ENCODE measurements around the gene SLC7A8. TPM values are rescaled to one million over a fixed set of nuclear protein-coding genes. Genes with fewer than 3 reads are reported as not detected.

Gene SLC7A8
- total RNA-seq, 1 donor from 2014 or later: 2.3 TPM

DNA sequence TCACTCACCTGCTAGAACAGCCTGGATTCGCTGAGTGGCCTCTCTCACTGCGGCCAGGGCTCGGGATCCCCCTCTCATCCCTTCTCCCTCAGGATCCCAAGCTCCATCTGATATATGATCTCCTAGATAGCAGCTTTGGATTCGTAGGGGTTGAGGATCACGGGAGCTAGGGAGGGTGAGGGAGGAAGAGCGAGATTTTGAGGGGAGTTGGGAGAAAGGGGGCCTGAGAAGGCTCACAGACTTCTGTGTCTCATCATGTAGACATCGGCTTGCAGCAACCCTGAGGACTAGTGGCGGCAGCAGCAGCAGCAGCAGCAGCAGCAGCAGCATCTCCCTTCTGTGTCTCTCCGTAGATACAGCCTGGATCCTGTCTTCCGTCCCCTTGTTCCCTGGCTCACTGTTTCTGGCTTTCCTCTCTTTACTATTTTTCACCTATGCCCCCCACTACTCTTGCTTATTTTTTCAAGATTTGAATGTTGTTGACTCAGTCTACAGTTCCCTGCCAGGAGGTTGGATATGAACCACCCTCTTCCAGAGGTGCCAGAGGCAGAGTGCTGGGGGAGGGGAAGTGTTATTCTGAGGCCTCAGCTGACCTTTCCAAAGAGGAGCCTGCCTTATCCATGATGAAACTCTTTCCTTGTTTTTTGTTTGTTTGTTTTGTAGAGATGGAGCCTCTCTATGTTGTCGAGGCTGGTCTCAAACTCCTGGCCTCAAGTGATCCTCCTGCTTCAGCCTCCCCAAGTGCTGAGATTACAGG, 78.7 kb downstream of the SLC7A8 start, which contains the start of gene CIROP:
CIROP (minus strand) TSS at position 399 of the 757 bp plus-strand sequence; CDS start at position 330, 69 bp downstream.
- no peaks in the 10 kb centered on the region for H3K27me3 ChIP-seq (ENCODE audit: control insufficient read depth, insufficient read depth, low read length)
- H3K4me3 ChIP-seq (ENCODE audit: low read depth, low read length): no peak within 1 kb of the TSS
- DNase-seq (ENCODE audit: low read depth): no peak
- no peaks in the 10 kb centered on the region for H3K36me3 ChIP-seq (ENCODE audit: control insufficient read depth, insufficient read depth, low read length)
- TF ChIP-seq, protein P1, sequence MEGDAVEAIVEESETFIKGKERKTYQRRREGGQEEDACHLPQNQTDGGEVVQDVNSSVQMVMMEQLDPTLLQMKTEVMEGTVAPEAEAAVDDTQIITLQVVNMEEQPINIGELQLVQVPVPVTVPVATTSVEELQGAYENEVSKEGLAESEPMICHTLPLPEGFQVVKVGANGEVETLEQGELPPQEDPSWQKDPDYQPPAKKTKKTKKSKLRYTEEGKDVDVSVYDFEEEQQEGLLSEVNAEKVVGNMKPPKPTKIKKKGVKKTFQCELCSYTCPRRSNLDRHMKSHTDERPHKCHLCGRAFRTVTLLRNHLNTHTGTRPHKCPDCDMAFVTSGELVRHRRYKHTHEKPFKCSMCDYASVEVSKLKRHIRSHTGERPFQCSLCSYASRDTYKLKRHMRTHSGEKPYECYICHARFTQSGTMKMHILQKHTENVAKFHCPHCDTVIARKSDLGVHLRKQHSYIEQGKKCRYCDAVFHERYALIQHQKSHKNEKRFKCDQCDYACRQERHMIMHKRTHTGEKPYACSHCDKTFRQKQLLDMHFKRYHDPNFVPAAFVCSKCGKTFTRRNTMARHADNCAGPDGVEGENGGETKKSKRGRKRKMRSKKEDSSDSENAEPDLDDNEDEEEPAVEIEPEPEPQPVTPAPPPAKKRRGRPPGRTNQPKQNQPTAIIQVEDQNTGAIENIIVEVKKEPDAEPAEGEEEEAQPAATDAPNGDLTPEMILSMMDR (IDR thresholded peaks at IDR 0.05; ENCODE audit: insufficient read depth, low read length, poor library complexity, severe bottlenecking): no peak

DNA sequence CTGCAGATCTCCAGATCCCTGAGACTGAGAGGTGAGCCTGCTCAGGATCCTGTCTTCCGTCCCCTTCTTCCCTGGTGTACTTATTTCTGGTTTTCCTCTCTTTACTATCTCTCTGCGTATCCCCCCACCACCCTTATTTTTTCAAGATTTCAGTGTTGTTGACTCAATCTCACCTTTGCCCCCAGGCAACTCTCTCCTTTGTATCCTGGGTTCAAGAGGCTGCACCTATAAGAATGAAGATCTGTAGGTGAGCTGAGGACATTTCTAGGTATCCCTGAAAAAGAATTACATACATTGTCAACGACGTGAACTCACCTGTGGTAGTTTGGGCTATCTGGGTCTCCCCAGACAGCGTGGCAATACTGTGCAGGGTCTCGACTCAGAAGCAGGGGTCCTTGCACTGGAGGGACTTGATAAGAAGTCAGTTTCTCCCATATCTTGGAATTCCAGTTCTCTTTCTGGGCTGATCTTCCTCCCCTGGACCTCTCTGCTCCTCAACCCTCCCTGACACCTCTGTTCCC, 79.3 kb downstream of the SLC7A8 start:
- no peak overlapping the region for H3K4me3 ChIP-seq (ENCODE audit: low read depth, low read length)
- DNase-seq (ENCODE audit: low read depth): no peak
- no peaks in the 10 kb centered on the region for H3K27me3 ChIP-seq (ENCODE audit: control insufficient read depth, insufficient read depth, low read length)
- TF ChIP-seq, protein P1 (IDR thresholded peaks at IDR 0.05; ENCODE audit: insufficient read depth, low read length, poor library complexity, severe bottlenecking): no peak
- no peaks in the 10 kb centered on the region for H3K36me3 ChIP-seq (ENCODE audit: control insufficient read depth, insufficient read depth, low read length)

DNA sequence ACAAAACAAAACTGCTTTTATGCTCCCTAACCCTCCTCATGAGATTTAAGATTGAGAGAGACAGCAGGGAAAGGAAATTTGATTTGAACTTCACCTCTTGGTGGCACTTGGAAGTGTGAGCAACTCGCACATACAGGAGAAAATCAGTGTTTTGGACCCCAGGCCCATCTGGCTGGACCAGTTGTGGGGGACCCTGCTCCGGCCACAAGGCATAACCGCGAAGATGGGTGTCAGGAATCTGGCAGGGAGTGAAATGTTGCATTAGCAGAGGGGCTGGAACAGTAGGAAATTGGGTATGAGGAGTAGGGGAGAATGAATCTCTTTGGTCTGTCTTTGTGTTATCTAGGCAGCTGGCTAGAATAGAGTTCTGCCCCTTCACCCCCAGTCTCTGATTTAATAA, 79.9 kb downstream of the SLC7A8 start:
- TF ChIP-seq, protein P1 (IDR thresholded peaks at IDR 0.05; ENCODE audit: insufficient read depth, low read length, poor library complexity, severe bottlenecking): no peak
- H3K36me3 ChIP-seq (ENCODE audit: control insufficient read depth, insufficient read depth, low read length): no peaks in the 10 kb centered on the region
- DNase-seq (ENCODE audit: low read depth): no peak
- H3K27me3 ChIP-seq (ENCODE audit: control insufficient read depth, insufficient read depth, low read length): no peaks in the 10 kb centered on the region
- H3K4me3 ChIP-seq (ENCODE audit: low read depth, low read length): no peak overlapping the region

DNA sequence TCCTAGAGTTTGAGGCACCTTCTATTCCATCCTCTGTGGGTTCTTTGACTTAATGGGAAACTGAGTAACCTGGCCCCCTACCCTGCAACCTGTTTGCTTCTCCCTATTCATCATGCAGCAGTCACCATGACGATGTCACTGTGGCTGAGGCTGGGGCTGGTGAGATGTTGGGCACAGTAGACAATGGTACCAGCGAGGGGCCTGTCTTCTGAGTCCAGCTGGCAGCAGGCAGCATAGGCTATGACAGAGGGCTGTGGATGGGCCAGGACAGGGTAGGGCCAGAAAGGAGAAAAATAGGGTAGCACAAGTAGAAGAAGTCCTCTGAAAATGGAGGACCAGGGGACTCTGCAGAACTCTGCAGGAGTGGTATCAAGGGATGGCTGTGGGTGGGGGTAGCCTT, 80.7 kb downstream of the SLC7A8 start:
- Histone ChIP-seq H3K27me3 (ENCODE audit: control insufficient read depth, insufficient read depth, low read length) (no peaks in the 10 kb centered on the region), H3K4me3 (ENCODE audit: low read depth, low read length) (no peak overlapping the region), H3K36me3 (ENCODE audit: control insufficient read depth, insufficient read depth, low read length) (no peaks in the 10 kb centered on the region)
- TF ChIP-seq, protein P1 (IDR thresholded peaks at IDR 0.05; ENCODE audit: insufficient read depth, low read length, poor library complexity, severe bottlenecking): no peak
- DNase-seq (ENCODE audit: low read depth): no peak

DNA sequence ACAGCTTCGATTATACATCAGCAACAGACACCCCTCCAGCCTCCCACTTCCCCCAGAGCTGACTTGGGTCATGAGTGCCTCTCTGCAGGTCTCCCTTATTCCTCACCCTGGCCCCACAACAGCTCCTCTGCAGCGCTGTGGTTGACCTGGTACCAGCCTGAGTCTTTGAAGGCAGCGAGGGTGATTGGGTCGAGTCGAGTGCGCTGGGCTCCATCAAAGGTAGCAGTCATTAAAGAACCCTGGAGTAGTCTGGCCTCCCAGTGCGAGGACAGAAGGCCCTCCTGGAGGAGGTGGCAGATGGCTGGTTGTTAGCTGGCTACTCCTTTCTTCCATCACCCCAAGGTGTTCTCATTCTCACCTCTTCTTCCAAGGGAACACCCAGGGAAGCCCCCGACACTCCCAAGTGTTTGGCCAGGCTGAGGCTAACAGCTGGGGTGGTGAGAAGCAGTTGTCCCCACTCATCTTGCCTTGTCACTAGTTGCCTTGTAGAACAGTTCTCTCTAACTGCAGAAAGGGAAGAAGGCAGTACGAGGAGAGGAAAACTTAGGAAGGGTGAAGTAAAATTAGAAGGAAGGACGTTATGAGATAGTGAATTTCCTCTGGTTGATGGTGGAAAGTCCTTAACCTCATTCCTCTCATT, 81.4 kb downstream of the SLC7A8 start:
- Histone ChIP-seq H3K27me3 (ENCODE audit: control insufficient read depth, insufficient read depth, low read length) (no peaks in the 10 kb centered on the region), H3K36me3 (ENCODE audit: control insufficient read depth, insufficient read depth, low read length) (no peaks in the 10 kb centered on the region), H3K4me3 (ENCODE audit: low read depth, low read length) (no peak overlapping the region)
- TF ChIP-seq, protein P1 (IDR thresholded peaks at IDR 0.05; ENCODE audit: insufficient read depth, low read length, poor library complexity, severe bottlenecking): no peak
- DNase-seq (ENCODE audit: low read depth): no peak

Measured in kidney epithelial cell (primary cell).